Mucosa of rectum (tissue), 2 donors: ENCODE measurements around the gene IL6R.

ENCODE experiments used
- H3K27ac ChIP-seq, 2 donors: one replicate each; pipeline ENCODE4 v1.7.0; 2013; ENCODE audit warnings: inconsistent platforms in 2 of 2, low read depth in 2 of 2, low read length in 2 of 2
- H3K27me3 ChIP-seq, 2 donors: one replicate each; pipeline ENCODE4 v1.7.0; 2013; ENCODE audit warnings: low read length in 2 of 2; ENCODE audit not compliant: control insufficient read depth in 2 of 2, insufficient read depth in 2 of 2
- H3K36me3 ChIP-seq, 2 donors: one replicate each; pipeline ENCODE4 v1.7.0; 2013; ENCODE audit warnings: low read length in 2 of 2; ENCODE audit not compliant: control insufficient read depth in 2 of 2, insufficient read depth in 2 of 2
- H3K4me1 ChIP-seq, 2 donors: one replicate each; pipeline ENCODE4 v1.7.0; 2013; ENCODE audit warnings: low read length in 2 of 2, mild to moderate bottlenecking in 1 of 2; ENCODE audit not compliant: control insufficient read depth in 2 of 2, insufficient read depth in 2 of 2
- H3K4me3 ChIP-seq, 2 donors: one replicate each; pipeline ENCODE4 v1.7.0; 2013; ENCODE audit warnings: low read length in 2 of 2
- H3K9ac ChIP-seq, 2 donors: one replicate each; pipeline ENCODE4 v1.7.0; 2013; ENCODE audit warnings: low read length in 2 of 2, low read depth in 1 of 2, mild to moderate bottlenecking in 1 of 2
- H3K9me3 ChIP-seq, 2 donors: one replicate each; pipeline ENCODE4 v1.7.0; 2013; ENCODE audit warnings: low read length in 2 of 2; ENCODE audit not compliant: control insufficient read depth in 2 of 2
- donor health status: healthy.
- donor health status: Normal muscosa, but diverticular disease.

The IL6R gene

GRCh38 chr1:154386643-154387352 is 18.3 kb upstream of the IL6R start:
- H3K9ac ChIP-seq: peak overlapping the region; percentile 48 to 52
- H3K4me3 ChIP-seq: peak overlapping the region; percentile 17 to 50
- peaks cover 4 to 23% of the 10 kb centered on the region in 2 donors for H3K4me1 ChIP-seq
- no peaks in the 10 kb centered on the region for H3K9me3 ChIP-seq
- no peaks in the 10 kb centered on the region for H3K36me3 ChIP-seq
- no peaks in the 10 kb centered on the region for H3K27me3 ChIP-seq
- peak overlapping the region; percentile 78 to 80 for H3K27ac ChIP-seq

- H3K27me3 ChIP-seq: no peaks in the 10 kb centered on the region
- no peak overlapping the region for H3K27ac ChIP-seq
- H3K9ac ChIP-seq: no peak overlapping the region
- no peaks in the 10 kb centered on the region for H3K36me3 ChIP-seq
- peaks cover 4 to 12% of the 10 kb centered on the region in 2 donors for H3K4me1 ChIP-seq
- no peak overlapping the region for H3K4me3 ChIP-seq
- H3K9me3 ChIP-seq: no peaks in the 10 kb centered on the region
These were observed 13.9 kb upstream of the IL6R start for GRCh38 chr1:154391086-154391770.

GRCh38 chr1:154398141-154398540 is 7.0 kb upstream of the IL6R start:
- Histone ChIP-seq H3K4me1 (peaks cover 0 to 4% of the 10 kb centered on the region in 2 donors), H3K4me3 (no peak overlapping the region), H3K9ac (no peak overlapping the region), H3K36me3 (no peaks in the 10 kb centered on the region), H3K27ac (no peak overlapping the region), H3K27me3 (no peaks in the 10 kb centered on the region), H3K9me3 (no peaks in the 10 kb centered on the region)

GRCh38 chr1:154398678-154399077 is 6.5 kb upstream of the IL6R start:
- Histone ChIP-seq H3K36me3 (no peaks in the 10 kb centered on the region), H3K4me3 (no peak overlapping the region), H3K9me3 (no peaks in the 10 kb centered on the region), H3K27me3 (no peaks in the 10 kb centered on the region), H3K27ac (no peak overlapping the region), H3K4me1 (peaks cover 0 to 6% of the 10 kb centered on the region in 2 donors), H3K9ac (no peak overlapping the region)

DNA sequence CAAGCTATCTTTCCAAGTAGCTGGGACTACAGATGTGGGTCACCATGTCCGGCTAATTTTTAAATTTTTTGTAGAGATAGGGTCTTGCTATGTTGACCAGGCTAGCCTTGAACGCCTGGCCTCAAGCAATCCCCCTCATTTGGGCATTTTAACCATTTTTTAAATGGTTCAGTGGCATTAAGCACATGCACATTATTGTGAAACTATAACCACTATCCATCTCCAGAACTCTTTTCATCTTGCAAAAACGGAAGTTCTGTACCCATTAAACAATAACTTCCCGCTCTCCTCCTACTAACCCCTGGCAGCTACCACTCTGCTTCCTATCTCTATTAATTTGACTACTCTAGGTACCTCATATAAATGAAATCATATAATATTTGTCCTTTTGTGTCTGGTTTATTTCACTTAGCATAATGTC is 4.8 kb upstream of the IL6R start:
- peaks cover 6 to 18% of the 10 kb centered on the region in 2 donors for H3K4me1 ChIP-seq
- no peaks in the 10 kb centered on the region for H3K9me3 ChIP-seq
- H3K27ac ChIP-seq: no peak overlapping the region
- no peak overlapping the region for H3K9ac ChIP-seq
- no peak overlapping the region for H3K4me3 ChIP-seq
- no peaks in the 10 kb centered on the region for H3K27me3 ChIP-seq
- H3K36me3 ChIP-seq: no peaks in the 10 kb centered on the region

DNA sequence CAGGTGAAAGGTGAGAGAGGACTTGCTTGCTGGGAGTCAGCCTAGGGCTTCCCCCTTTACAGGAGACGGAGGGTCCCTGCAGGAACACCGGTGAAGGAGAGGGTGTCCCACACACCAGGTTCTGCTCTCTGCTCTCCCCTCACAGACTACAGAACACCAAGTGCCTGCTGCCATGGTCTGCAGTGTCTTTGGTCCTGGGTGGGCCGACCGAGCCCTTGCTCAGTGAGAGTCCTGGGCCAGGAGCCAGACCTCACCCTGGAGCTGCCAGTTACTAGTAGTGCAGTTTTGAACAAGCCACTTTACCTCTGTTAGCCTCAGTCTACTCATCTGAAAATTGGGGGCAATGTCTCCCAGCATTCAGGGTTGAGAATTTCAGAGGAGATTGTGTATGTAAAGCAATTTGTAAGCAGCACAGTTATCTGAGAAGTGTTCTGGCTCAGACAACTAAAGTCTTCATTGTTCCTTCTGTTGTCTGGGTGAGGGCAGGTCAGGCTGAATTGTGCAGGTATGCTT is 2.7 kb upstream of the IL6R start:
- H3K4me1 ChIP-seq: peaks cover 18 to 26% of the 10 kb centered on the region in 2 donors
- no peaks in the 10 kb centered on the region for H3K36me3 ChIP-seq
- no peak overlapping the region for H3K4me3 ChIP-seq
- no peaks in the 10 kb centered on the region for H3K9me3 ChIP-seq
- no peak overlapping the region for H3K27ac ChIP-seq
- no peaks in the 10 kb centered on the region for H3K27me3 ChIP-seq
- no peak overlapping the region for H3K9ac ChIP-seq

DNA sequence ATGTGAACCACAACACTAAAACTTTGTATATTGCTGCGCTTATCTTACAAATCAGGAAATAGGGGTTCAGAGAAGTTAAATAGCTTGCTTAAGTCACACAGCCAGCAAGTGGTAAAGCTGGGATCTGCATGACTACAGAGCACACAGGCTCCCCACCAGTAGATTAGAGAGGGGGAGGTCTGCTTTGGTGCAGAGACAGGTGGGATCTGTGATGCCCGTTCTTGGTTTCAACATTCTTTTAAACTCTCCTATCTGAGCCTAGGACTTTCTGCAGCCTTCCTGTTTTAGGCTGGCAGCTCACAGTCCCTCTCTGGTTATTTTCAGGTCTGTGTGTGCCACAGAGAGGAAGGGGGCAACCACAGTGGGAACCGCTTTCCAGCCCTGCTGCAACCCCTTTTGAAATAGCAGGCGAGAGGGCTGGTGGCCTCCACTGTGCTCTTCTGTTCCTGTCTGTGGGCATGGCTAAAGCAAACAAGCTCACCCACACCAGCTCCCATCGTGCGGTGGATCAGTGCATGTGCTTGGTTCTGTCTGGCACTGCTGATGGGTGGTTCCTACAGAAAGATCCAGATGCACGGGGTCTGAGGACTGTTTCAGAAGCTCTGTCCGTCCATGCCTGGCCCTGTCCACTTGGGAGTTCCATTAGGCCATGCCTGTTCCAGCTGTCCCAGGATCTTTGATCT is 1.7 kb upstream of the IL6R start:
- Histone ChIP-seq H3K4me3 (no peak overlapping the region), H3K9ac (peak overlapping the region in 1 of 2 donors; percentile 26), H3K27me3 (no peaks in the 10 kb centered on the region), H3K27ac (peak overlapping the region in 1 of 2 donors; percentile 49), H3K4me1 (peaks cover 27 to 36% of the 10 kb centered on the region in 2 donors), H3K36me3 (no peaks in the 10 kb centered on the region), H3K9me3 (no peaks in the 10 kb centered on the region)

GRCh38 chr1:154403983-154404382 is 1.2 kb upstream of the IL6R start:
- H3K9me3 ChIP-seq: no peaks in the 10 kb centered on the region
- H3K27me3 ChIP-seq: no peaks in the 10 kb centered on the region
- no peaks in the 10 kb centered on the region for H3K36me3 ChIP-seq
- H3K4me3 ChIP-seq: no peak overlapping the region
- peak overlapping the region in 1 of 2 donors; percentile 49 for H3K27ac ChIP-seq
- H3K9ac ChIP-seq: peak overlapping the region; percentile 26 to 70
- H3K4me1 ChIP-seq: peaks cover 30 to 42% of the 10 kb centered on the region in 2 donors

DNA sequence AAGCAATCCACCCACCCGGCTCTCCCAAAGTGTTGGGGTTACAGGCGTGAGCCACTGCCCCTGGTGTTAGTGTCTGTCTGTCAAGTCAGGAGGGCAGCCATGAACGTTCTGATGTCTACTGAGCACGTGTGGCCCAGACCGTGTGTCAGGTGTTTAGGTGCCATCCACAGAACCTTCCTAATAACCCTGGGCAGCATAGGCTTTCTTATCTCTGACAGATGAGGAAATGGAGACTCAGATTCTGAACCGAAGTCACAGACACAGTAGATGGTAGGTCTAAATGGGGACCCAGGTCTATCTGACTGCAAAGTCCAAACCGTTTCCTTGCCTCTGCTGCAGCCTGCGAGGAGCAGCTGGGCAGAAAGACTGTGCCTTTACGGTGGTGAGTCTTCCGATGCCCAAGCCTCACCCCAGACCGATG is 622 bp upstream of the IL6R start:
- H3K27me3 ChIP-seq: no peaks in the 10 kb centered on the region
- peak overlapping the region; percentile 78 to 86 for H3K4me3 ChIP-seq
- H3K9ac ChIP-seq: peak overlapping the region; percentile 70 to 84
- peaks cover 30 to 42% of the 10 kb centered on the region in 2 donors for H3K4me1 ChIP-seq
- no peaks in the 10 kb centered on the region for H3K9me3 ChIP-seq
- no peaks in the 10 kb centered on the region for H3K36me3 ChIP-seq
- peak overlapping the region; percentile 94 to 97 for H3K27ac ChIP-seq
